Mammary epithelial cell (primary cell): ENCODE data around the gene CFAP298.

Experiments used
- EZH2 ChIP-seq: IDR thresholded peaks from 2 replicates; pipeline ENCODE4 v1.6.1; 2012; ENCODE audit warnings: low read length, inconsistent platforms, borderline replicate concordance
- TF ChIP-seq, protein P1 (sequence below), 2 donors: IDR thresholded peaks in 1 of 2; conservative IDR thresholded peaks in 1 of 2; 2 replicates each; pipeline ENCODE4 v1.5.1; 2011 to 2012; ENCODE audit warnings: inconsistent platforms in 2 of 2, low read length in 2 of 2, mild to moderate bottlenecking in 2 of 2, control low read depth in 1 of 2, low read depth in 1 of 2; ENCODE audit not compliant: insufficient read depth in 1 of 2; ENCODE audit errors: extremely low read depth in 1 of 2

GRCh38 chr21:32611471-32611997 is 643 bp downstream of the CFAP298 start:
- TF ChIP-seq, protein P1, sequence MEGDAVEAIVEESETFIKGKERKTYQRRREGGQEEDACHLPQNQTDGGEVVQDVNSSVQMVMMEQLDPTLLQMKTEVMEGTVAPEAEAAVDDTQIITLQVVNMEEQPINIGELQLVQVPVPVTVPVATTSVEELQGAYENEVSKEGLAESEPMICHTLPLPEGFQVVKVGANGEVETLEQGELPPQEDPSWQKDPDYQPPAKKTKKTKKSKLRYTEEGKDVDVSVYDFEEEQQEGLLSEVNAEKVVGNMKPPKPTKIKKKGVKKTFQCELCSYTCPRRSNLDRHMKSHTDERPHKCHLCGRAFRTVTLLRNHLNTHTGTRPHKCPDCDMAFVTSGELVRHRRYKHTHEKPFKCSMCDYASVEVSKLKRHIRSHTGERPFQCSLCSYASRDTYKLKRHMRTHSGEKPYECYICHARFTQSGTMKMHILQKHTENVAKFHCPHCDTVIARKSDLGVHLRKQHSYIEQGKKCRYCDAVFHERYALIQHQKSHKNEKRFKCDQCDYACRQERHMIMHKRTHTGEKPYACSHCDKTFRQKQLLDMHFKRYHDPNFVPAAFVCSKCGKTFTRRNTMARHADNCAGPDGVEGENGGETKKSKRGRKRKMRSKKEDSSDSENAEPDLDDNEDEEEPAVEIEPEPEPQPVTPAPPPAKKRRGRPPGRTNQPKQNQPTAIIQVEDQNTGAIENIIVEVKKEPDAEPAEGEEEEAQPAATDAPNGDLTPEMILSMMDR (conservative IDR thresholded peaks at IDR 0.05 in 1 of 2, IDR thresholded peaks at IDR 0.05 in 1 of 2; ENCODE audit: extremely low read depth in 1 of 2, insufficient read depth in 1 of 2, low read depth in 1 of 2, low read length in 2 of 2): no peak
- TF ChIP-seq EZH2: no peak
